ENCODE data around the gene HHIPL1. TPM values are rescaled to one million over a fixed set of nuclear protein-coding genes. Genes with fewer than 3 reads are reported as not detected.

HHIPL1 gene
- total RNA-seq, 3 donors from 2014 or later (not counting 1 experiment from before 2014, with no cell fraction given): not detected

GRCh38 chr14:99700379-99700778 is 55.5 kb downstream of the HHIPL1 start:
- Mint-ChIP-seq H3K27me3 (ENCODE audit: low read depth in 2 of 2) (peaks cover 26 to 31% of the 10 kb centered on the region in 2 donors), H3K9me3 (peaks cover 7 to 8% of the 10 kb centered on the region in 2 donors), H3K4me3 (no peak overlapping the region), H3K27ac (no peak overlapping the region), H3K4me1 (peaks cover 0 to 5% of the 10 kb centered on the region in 2 donors), H3K36me3 (peaks cover 18% of the 10 kb centered on the region)
- DNase-seq (no peak), ATAC-seq (no peak)
- Histone ChIP-seq H3K27me3 (ENCODE audit: control insufficient read depth, insufficient read depth, low read length) (no peaks in the 10 kb centered on the region), H3K4me3 (ENCODE audit: low read length) (no peak overlapping the region), H3K4me1 (ENCODE audit: control insufficient read depth, insufficient read depth, low read length) (peaks cover 8% of the 10 kb centered on the region), H3K27ac (ENCODE audit: low read length) (no peak overlapping the region), H3K36me3 (ENCODE audit: control insufficient read depth, insufficient read depth, low read length) (no peaks in the 10 kb centered on the region), H3K9me3 (ENCODE audit: control insufficient read depth, insufficient read depth, low read length) (peaks cover 10% of the 10 kb centered on the region)
- TF ChIP-seq CTCF (IDR thresholded peaks at IDR 0.05): no peak
- 97% methylated on average over 5 of the region's 6 CpGs for WGBS (ENCODE audit: insufficient coverage)
- intact Hi-C loops (cut with micrococcal nuclease): no loop called here

- peaks cover 10% of the 10 kb centered on the region for H3K9me3 ChIP-seq (ENCODE audit: control insufficient read depth, insufficient read depth, low read length)
- Mint-ChIP-seq H3K4me3 (no peak overlapping the region), H3K27ac (no peak overlapping the region), H3K36me3 (peaks cover 18% of the 10 kb centered on the region), H3K4me1 (peaks cover 0 to 5% of the 10 kb centered on the region in 2 donors), H3K9me3 (peaks cover 7 to 8% of the 10 kb centered on the region in 2 donors), H3K27me3 (ENCODE audit: low read depth in 2 of 2) (peaks cover 22 to 26% of the 10 kb centered on the region in 2 donors)
- intact Hi-C loops (cut with micrococcal nuclease): no loop called here
- H3K4me3 ChIP-seq (ENCODE audit: low read length): no peak overlapping the region
- H3K36me3 ChIP-seq (ENCODE audit: control insufficient read depth, insufficient read depth, low read length): no peaks in the 10 kb centered on the region
- DNase-seq (no peak), ATAC-seq (no peak)
- no peak overlapping the region for H3K27ac ChIP-seq (ENCODE audit: low read length)
- TF ChIP-seq CTCF (IDR thresholded peaks at IDR 0.05): no peak
- peaks cover 8% of the 10 kb centered on the region for H3K4me1 ChIP-seq (ENCODE audit: control insufficient read depth, insufficient read depth, low read length)
- no peaks in the 10 kb centered on the region for H3K27me3 ChIP-seq (ENCODE audit: control insufficient read depth, insufficient read depth, low read length)
- WGBS (ENCODE audit: insufficient coverage): 83% methylated on average over 1 of the region's 1 CpG
Measured at GRCh38 chr14:99701260-99701659, 56.3 kb downstream of the HHIPL1 start.

DNA sequence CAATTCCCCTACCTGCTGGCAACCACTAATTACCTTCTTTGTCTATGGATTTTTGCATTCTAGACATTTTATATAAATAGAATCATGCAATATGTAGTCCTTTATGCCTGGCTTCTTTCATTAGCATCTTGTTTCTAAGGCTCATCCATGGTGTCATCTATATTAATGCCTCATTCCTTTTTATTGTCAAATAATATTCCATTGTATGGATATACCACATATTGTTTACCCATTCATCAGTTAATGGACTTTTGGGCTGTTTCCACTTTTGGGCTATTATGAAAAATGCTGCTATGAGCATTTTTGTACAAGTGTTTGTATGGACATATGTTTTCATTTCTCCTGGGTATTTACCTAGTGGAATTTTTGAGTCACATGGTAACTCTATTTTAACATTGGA is 57.2 kb downstream of the HHIPL1 start:
- Mint-ChIP-seq H3K27ac (no peak overlapping the region), H3K9me3 (peaks cover 7 to 8% of the 10 kb centered on the region in 2 donors), H3K36me3 (peaks cover 18% of the 10 kb centered on the region), H3K4me1 (peaks cover 0 to 5% of the 10 kb centered on the region in 2 donors), H3K4me3 (no peak overlapping the region), H3K27me3 (ENCODE audit: low read depth in 2 of 2) (peaks cover 17 to 20% of the 10 kb centered on the region in 2 donors)
- Histone ChIP-seq H3K4me3 (ENCODE audit: low read length) (no peak overlapping the region), H3K36me3 (ENCODE audit: control insufficient read depth, insufficient read depth, low read length) (no peaks in the 10 kb centered on the region), H3K9me3 (ENCODE audit: control insufficient read depth, insufficient read depth, low read length) (peaks cover 10% of the 10 kb centered on the region), H3K4me1 (ENCODE audit: control insufficient read depth, insufficient read depth, low read length) (peaks cover 8% of the 10 kb centered on the region), H3K27ac (ENCODE audit: low read length) (no peak overlapping the region), H3K27me3 (ENCODE audit: control insufficient read depth, insufficient read depth, low read length) (no peaks in the 10 kb centered on the region)
- TF ChIP-seq CTCF (IDR thresholded peaks at IDR 0.05): no peak
- DNase-seq: no peak
- intact Hi-C loops (cut with micrococcal nuclease): no loop called here
- ATAC-seq: no peak

GRCh38 chr14:99703381-99703780 is 58.5 kb downstream of the HHIPL1 start:
- Mint-ChIP-seq H3K4me1 (peaks cover 0 to 5% of the 10 kb centered on the region in 2 donors), H3K27me3 (ENCODE audit: low read depth in 2 of 2) (peaks cover 11 to 13% of the 10 kb centered on the region in 2 donors), H3K4me3 (no peak overlapping the region), H3K27ac (no peak overlapping the region), H3K36me3 (peaks cover 18% of the 10 kb centered on the region), H3K9me3 (peaks cover 7 to 8% of the 10 kb centered on the region in 2 donors)
- 97% methylated on average over 3 of the region's 3 CpGs for WGBS (ENCODE audit: insufficient coverage)
- no peak overlapping the region for H3K4me3 ChIP-seq (ENCODE audit: low read length)
- peaks cover 10% of the 10 kb centered on the region for H3K9me3 ChIP-seq (ENCODE audit: control insufficient read depth, insufficient read depth, low read length)
- H3K36me3 ChIP-seq (ENCODE audit: control insufficient read depth, insufficient read depth, low read length): no peaks in the 10 kb centered on the region
- DNase-seq (no peak), ATAC-seq (no peak)
- H3K27me3 ChIP-seq (ENCODE audit: control insufficient read depth, insufficient read depth, low read length): no peaks in the 10 kb centered on the region
- no peak for TF ChIP-seq CTCF (IDR thresholded peaks at IDR 0.05)
- H3K27ac ChIP-seq (ENCODE audit: low read length): no peak overlapping the region
- intact Hi-C loops (cut with micrococcal nuclease): no loop called here
- peaks cover 8% of the 10 kb centered on the region for H3K4me1 ChIP-seq (ENCODE audit: control insufficient read depth, insufficient read depth, low read length)

All from natural killer cell (primary cell).